Esophagus muscularis mucosa (tissue), 4 donors: Measurements from ENCODE around the gene CSTF2.

ENCODE experiments used
- CTCF ChIP-seq, 3 experiments: fragments of 200-600 bp in 2 of 3; fragments of 450-650 bp in 1 of 3; sonication (generic) in 2 of 3; IDR thresholded peaks; one replicate each; pipeline ENCODE4 v1.5.1; 2017 to 2019; ENCODE audit warnings: antibody characterized with exemption in 3 of 3, mild to moderate bottlenecking in 2 of 3, moderate library complexity in 1 of 3
- EP300 ChIP-seq: sonication (generic); formaldehyde crosslinking; IDR thresholded peaks from one replicate; pipeline ENCODE4 v1.6.1; 2017; ENCODE audit warnings: antibody characterized with exemption
- POLR2A ChIP-seq: fragments of 450-650 bp; IDR thresholded peaks from one replicate; pipeline ENCODE4 v1.6.1; 2017; ENCODE audit warnings: antibody characterized with exemption, moderate library complexity, mild to moderate bottlenecking, low read depth
- POLR2AphosphoS5 ChIP-seq, 2 donors: sonication (generic); formaldehyde crosslinking; IDR thresholded peaks; one replicate each; pipeline ENCODE4 v1.6.1; 2017; ENCODE audit warnings: antibody characterized with exemption in 2 of 2

GRCh38 chrX:100880368-100880767, 60.2 kb downstream of the CSTF2 start:
- TF ChIP-seq CTCF (IDR thresholded peaks at IDR 0.05), result no peak
- no peak for TF ChIP-seq POLR2A
- no peak for TF ChIP-seq POLR2AphosphoS5 (IDR thresholded peaks at IDR 0.05)
- no peak for TF ChIP-seq EP300
